ENCODE data around the gene DEFB108B.
"Not testable (repeated sequence)": the region's sequence is repeated elsewhere in the genome, so short reads cannot be mapped to it uniquely, and the experiment has no call there.

The DEFB108B gene

GRCh38 chr11:71832811-71833210 lies at the start of gene DEFB108B:
Gene DEFB108B (plus strand): TSS chr11:71833200. CDS start chr11:71833200, 0 bp downstream.
- in situ Hi-C loops (cut with HindIII; ENCODE audit: low pct_ligation_motif_present, low pct_unique_long_range_greater_than_20kb, low sequenced_read_pairs); DNase-seq: not testable (repeated sequence)

- peak; percentile 64 for DNase-seq
- in situ Hi-C loops (cut with HindIII; ENCODE audit: low pct_ligation_motif_present, low pct_unique_long_range_greater_than_20kb, low sequenced_read_pairs), result not testable (repeated sequence)
Observed at GRCh38 chr11:71786114-71786847, 46.7 kb upstream of the DEFB108B start.

- peak; percentile 95 for DNase-seq
- in situ Hi-C loops (cut with HindIII; ENCODE audit: low pct_ligation_motif_present, low pct_unique_long_range_greater_than_20kb, low sequenced_read_pairs), result not testable (repeated sequence)
Observed at GRCh38 chr11:71786848-71787097, 46.2 kb upstream of the DEFB108B start.

GRCh38 chr11:71787098-71787823 lies 45.7 kb upstream of the DEFB108B start:
- in situ Hi-C loops (cut with HindIII; ENCODE audit: low pct_ligation_motif_present, low pct_unique_long_range_greater_than_20kb, low sequenced_read_pairs), result no loop called here
- peak; percentile 90 for DNase-seq

GRCh38 chr11:71787824-71788454 lies 45.1 kb upstream of the DEFB108B start:
- DNase-seq, result peak; percentile 32
- in situ Hi-C loops (cut with HindIII; ENCODE audit: low pct_ligation_motif_present, low pct_unique_long_range_greater_than_20kb, low sequenced_read_pairs), result not testable (repeated sequence)

DNA sequence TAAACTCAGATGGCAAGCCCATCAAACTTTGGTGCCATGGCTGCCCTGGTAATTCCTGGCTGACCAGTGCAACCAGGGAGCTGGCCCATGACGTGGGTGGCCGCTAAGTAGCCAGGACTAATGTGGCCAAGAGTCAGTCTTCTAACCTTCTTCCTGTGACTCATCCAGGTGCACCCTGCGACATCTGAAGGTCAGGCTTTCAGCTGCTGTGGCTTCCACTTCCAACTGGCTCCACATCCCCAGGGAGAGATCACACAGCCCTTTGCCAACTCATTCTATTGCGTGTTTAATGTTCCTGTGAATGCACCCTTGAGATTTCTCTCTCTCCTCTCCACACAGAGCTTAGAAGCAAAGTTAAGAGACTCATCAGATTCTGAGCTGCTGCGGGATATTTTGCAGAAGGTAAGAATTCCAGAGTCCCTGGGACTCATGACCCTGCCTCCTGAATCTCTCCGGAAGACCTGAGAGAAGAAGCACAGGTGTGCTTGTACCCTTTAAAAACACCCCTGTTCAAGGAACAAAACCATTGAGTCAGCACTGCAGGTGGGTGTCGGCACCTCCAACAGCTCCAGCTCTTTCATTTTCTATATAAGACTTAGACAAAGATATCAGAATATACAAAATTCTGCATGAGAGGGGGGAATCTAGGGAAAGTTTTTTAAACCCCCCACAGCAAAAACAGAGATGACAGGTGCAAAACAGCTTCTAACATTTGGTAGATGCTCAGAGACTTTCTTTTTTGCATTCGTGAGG lies 43.4 kb upstream of the DEFB108B start:
- DNase-seq; in situ Hi-C loops (cut with HindIII; ENCODE audit: low pct_ligation_motif_present, low pct_unique_long_range_greater_than_20kb, low sequenced_read_pairs): not testable (repeated sequence)

GRCh38 chr11:71791111-71791510 lies 41.9 kb upstream of the DEFB108B start:
- in situ Hi-C loops (cut with HindIII; ENCODE audit: low pct_ligation_motif_present, low pct_unique_long_range_greater_than_20kb, low sequenced_read_pairs); DNase-seq: not testable (repeated sequence)

GRCh38 chr11:71792621-71793235 lies 40.3 kb upstream of the DEFB108B start:
- DNase-seq, result peak; percentile 24

DNA sequence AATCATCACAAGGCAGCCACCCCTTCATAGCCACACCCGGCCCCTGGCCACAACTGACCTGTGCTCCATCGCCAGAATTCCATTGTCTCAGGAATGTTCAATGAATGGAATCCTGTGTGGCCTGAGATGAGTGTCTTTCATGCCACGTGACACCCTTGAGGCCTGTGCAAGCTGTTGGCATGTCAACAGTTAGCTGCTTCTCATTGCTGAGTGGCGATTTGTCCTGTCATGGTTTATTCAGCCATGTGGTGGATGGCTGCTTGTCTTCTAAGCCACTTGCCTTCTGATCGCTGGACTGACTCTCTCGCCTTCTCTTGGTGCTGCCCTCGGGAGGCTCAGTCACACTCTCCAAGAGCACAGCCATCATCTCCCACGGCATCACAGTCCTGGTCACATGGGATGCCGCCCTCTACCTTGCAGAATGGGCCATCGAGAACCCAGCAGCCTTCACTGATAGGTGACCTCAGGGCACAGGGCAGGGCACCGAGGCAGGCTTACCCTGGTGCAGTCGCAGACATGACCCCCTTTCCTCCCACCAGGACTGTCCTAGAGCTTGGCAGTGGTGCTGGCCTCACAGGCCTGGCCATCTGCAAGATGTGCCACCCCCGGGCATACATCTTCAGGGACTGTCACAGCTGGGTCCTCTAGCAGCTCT lies 38.5 kb upstream of the DEFB108B start:
- in situ Hi-C loops (cut with HindIII; ENCODE audit: low pct_ligation_motif_present, low pct_unique_long_range_greater_than_20kb, low sequenced_read_pairs), result not testable (repeated sequence)
- DNase-seq, result peak; percentile 73

More at GRCh38 chr11:71792621-71793235, 40.3 kb upstream of the DEFB108B start:
- in situ Hi-C loops (cut with HindIII; ENCODE audit: low pct_ligation_motif_present, low pct_unique_long_range_greater_than_20kb, low sequenced_read_pairs), result not testable (repeated sequence)

DNA sequence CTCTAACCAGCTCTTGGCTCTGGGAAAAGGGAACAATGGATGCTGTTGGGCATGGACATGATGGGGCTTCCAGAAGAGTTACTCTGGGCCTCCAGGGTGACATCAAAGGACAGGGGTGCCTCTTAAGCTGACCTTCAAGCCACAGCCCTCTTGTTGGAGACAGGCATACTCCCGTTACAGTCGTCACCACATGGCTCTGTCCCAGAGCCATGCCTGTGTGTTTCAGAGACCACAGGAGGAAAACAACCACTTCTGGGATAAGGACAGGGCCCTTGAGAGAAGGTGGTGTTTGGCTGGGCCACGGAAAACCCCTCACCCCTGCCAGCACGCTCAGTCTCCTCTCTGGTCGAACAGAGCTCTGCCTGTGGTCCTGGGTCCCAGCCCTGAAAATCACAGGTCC lies 37.8 kb upstream of the DEFB108B start:
- in situ Hi-C loops (cut with HindIII; ENCODE audit: low pct_ligation_motif_present, low pct_unique_long_range_greater_than_20kb, low sequenced_read_pairs); DNase-seq: not testable (repeated sequence)

- DNase-seq; in situ Hi-C loops (cut with HindIII; ENCODE audit: low pct_ligation_motif_present, low pct_unique_long_range_greater_than_20kb, low sequenced_read_pairs): not testable (repeated sequence)
Observed at GRCh38 chr11:71796016-71796415, 37.0 kb upstream of the DEFB108B start.

- in situ Hi-C loops (cut with HindIII; ENCODE audit: low pct_ligation_motif_present, low pct_unique_long_range_greater_than_20kb, low sequenced_read_pairs); DNase-seq: not testable (repeated sequence)
Observed at GRCh38 chr11:71796781-71797180, 36.2 kb upstream of the DEFB108B start.

- DNase-seq; in situ Hi-C loops (cut with HindIII; ENCODE audit: low pct_ligation_motif_present, low pct_unique_long_range_greater_than_20kb, low sequenced_read_pairs): not testable (repeated sequence)
Observed at GRCh38 chr11:71799556-71800128, 33.4 kb upstream of the DEFB108B start.

- in situ Hi-C loops (cut with HindIII; ENCODE audit: low pct_ligation_motif_present, low pct_unique_long_range_greater_than_20kb, low sequenced_read_pairs), result not testable (repeated sequence)
- peak; percentile 78 for DNase-seq
Observed at GRCh38 chr11:71800335-71800953, 32.6 kb upstream of the DEFB108B start.

GRCh38 chr11:71801026-71801425 lies 32.0 kb upstream of the DEFB108B start:
- DNase-seq; in situ Hi-C loops (cut with HindIII; ENCODE audit: low pct_ligation_motif_present, low pct_unique_long_range_greater_than_20kb, low sequenced_read_pairs): not testable (repeated sequence)

DNA sequence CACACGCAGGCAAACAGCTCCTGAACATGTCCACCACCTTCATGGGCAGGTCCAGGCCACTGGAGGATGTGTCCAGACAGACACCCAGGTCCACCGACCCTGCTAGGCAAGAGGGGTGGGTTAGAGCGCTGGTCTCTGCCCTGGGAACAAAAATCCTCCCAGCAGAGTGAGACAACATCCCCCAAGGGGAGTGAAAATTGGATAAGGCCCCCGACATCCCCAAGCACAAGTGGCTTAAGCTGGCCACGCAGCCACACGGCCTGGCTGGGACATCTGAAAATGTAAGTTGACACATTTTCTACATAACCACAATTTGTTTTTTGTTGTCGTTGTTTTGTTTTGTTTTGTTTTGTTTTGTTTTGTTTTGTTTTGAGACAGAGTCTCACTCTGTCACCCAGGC lies 30.1 kb upstream of the DEFB108B start:
- in situ Hi-C loops (cut with HindIII; ENCODE audit: low pct_ligation_motif_present, low pct_unique_long_range_greater_than_20kb, low sequenced_read_pairs); DNase-seq: not testable (repeated sequence)

All from ACHN (cell line).